Nephron (organoid): ENCODE data around the gene PTGES2.
A peak's percentile ranks its signal among the peaks of the same experiment; 100 is the strongest.

Experiments used
- H3K27ac Mint-ChIP-seq, 3 experiments: 2 replicates each; pipeline ENCODE4 v1.8.0; 2020; ENCODE audit warnings: mixed read lengths in 3 of 3, mild to moderate bottlenecking in 2 of 3, moderate library complexity in 1 of 3
- H3K27me3 Mint-ChIP-seq: 2 replicates; pipeline ENCODE4 v1.8.0; 2021; ENCODE audit warnings: low read depth, mild to moderate bottlenecking, moderate library complexity, mixed read lengths
- H3K36me3 Mint-ChIP-seq: 2 replicates; pipeline ENCODE4 v1.8.0; 2020; ENCODE audit warnings: low read depth, mixed read lengths
- H3K4me1 Mint-ChIP-seq: 2 replicates; pipeline ENCODE4 v1.8.0; 2020; ENCODE audit warnings: mixed read lengths
- H3K4me3 Mint-ChIP-seq, 3 experiments: 2 replicates each; pipeline ENCODE4 v1.8.0; 2020; ENCODE audit warnings: mild to moderate bottlenecking in 3 of 3, mixed read lengths in 3 of 3, moderate library complexity in 2 of 3
- H3K9me3 Mint-ChIP-seq: 2 replicates; pipeline ENCODE4 v1.8.0; 2020; ENCODE audit warnings: mixed read lengths
- CTCF ChIP-seq, 3 experiments: fragments of 200-600 bp; sonication (generic); IDR thresholded peaks; one replicate each; pipeline ENCODE4 v1.5.0; 2021; ENCODE audit warnings: antibody characterized with exemption in 3 of 3; ENCODE audit not compliant: unreplicated experiment in 3 of 3

Gene PTGES2

GRCh38 chr9:128127990-128128835, 684 bp upstream of the PTGES2 start:
- Mint-ChIP-seq H3K4me1 (peaks cover 39% of the 10 kb centered on the region), H3K4me3 (peak overlapping the region; percentile 96 to 98 (median 98)), H3K27ac (peak overlapping the region; percentile 99 to 100 (median 99)), H3K9me3 (no peaks in the 10 kb centered on the region), H3K27me3 (no peaks in the 10 kb centered on the region), H3K36me3 (peaks cover 3% of the 10 kb centered on the region)
- TF ChIP-seq CTCF (IDR thresholded peaks at IDR 0.05; ENCODE audit: unreplicated experiment in 3 of 3): no peak

GRCh38 chr9:128125580-128126354, 1.8 kb downstream of the PTGES2 start:
- peak overlapping the region; percentile 82 to 86 (median 85) for H3K4me3 Mint-ChIP-seq

GRCh38 chr9:128124873-128125579, 2.5 kb downstream of the PTGES2 start:
- Mint-ChIP-seq H3K27ac (peak overlapping the region in 2 of 3 experiments; percentile 22 to 46), H3K9me3 (no peaks in the 10 kb centered on the region), H3K4me1 (peaks cover 20% of the 10 kb centered on the region), H3K27me3 (no peaks in the 10 kb centered on the region), H3K36me3 (peaks cover 3% of the 10 kb centered on the region), H3K4me3 (peak overlapping the region; percentile 66 to 85 (median 72))
- TF ChIP-seq CTCF (IDR thresholded peaks at IDR 0.05; ENCODE audit: unreplicated experiment in 3 of 3): peak; percentile 40 to 52 (median 44)

More at GRCh38 chr9:128125580-128126354, 1.8 kb downstream of the PTGES2 start:
- no peak for TF ChIP-seq CTCF (IDR thresholded peaks at IDR 0.05; ENCODE audit: unreplicated experiment in 3 of 3)
- Mint-ChIP-seq H3K27ac (peak overlapping the region; percentile 38 to 54 (median 46)), H3K9me3 (no peaks in the 10 kb centered on the region), H3K27me3 (no peaks in the 10 kb centered on the region), H3K4me1 (peaks cover 22% of the 10 kb centered on the region), H3K36me3 (peaks cover 3% of the 10 kb centered on the region)

GRCh38 chr9:128124451-128124850, 3.1 kb downstream of the PTGES2 start:
- peaks cover 15% of the 10 kb centered on the region for H3K4me1 Mint-ChIP-seq
- no peak for TF ChIP-seq CTCF (IDR thresholded peaks at IDR 0.05; ENCODE audit: unreplicated experiment in 3 of 3)
- no peaks in the 10 kb centered on the region for H3K27me3 Mint-ChIP-seq
- no peaks in the 10 kb centered on the region for H3K9me3 Mint-ChIP-seq
- H3K4me3 Mint-ChIP-seq: peak overlapping the region in 2 of 3 experiments; percentile 72 to 85
- no peak overlapping the region for H3K27ac Mint-ChIP-seq
- H3K36me3 Mint-ChIP-seq: peaks cover 3% of the 10 kb centered on the region

GRCh38 chr9:128123451-128124080, 4.0 kb downstream of the PTGES2 start:
- Mint-ChIP-seq H3K9me3 (no peaks in the 10 kb centered on the region), H3K4me3 (no peak overlapping the region), H3K27ac (no peak overlapping the region), H3K4me1 (peaks cover 8% of the 10 kb centered on the region), H3K36me3 (peaks cover 3% of the 10 kb centered on the region), H3K27me3 (no peaks in the 10 kb centered on the region)
- no peak for TF ChIP-seq CTCF (IDR thresholded peaks at IDR 0.05; ENCODE audit: unreplicated experiment in 3 of 3)
